GM18873 (cell line): Measurements from ENCODE around the gene SH2D3A.
"Not testable (repeated sequence)": the region's sequence is repeated elsewhere in the genome, so short reads cannot be mapped to it uniquely, and the experiment has no call there.

Experiments used
- ATAC-seq: cut with Tn5 transposase; IDR thresholded peaks from one replicate; pipeline ENCODE4 v1.9.1; 2021; ENCODE audit warnings: mild to moderate bottlenecking, moderate library complexity, moderate number of reproducible peaks; ENCODE audit not compliant: unreplicated experiment, low FRiP score

The SH2D3A gene

DNA sequence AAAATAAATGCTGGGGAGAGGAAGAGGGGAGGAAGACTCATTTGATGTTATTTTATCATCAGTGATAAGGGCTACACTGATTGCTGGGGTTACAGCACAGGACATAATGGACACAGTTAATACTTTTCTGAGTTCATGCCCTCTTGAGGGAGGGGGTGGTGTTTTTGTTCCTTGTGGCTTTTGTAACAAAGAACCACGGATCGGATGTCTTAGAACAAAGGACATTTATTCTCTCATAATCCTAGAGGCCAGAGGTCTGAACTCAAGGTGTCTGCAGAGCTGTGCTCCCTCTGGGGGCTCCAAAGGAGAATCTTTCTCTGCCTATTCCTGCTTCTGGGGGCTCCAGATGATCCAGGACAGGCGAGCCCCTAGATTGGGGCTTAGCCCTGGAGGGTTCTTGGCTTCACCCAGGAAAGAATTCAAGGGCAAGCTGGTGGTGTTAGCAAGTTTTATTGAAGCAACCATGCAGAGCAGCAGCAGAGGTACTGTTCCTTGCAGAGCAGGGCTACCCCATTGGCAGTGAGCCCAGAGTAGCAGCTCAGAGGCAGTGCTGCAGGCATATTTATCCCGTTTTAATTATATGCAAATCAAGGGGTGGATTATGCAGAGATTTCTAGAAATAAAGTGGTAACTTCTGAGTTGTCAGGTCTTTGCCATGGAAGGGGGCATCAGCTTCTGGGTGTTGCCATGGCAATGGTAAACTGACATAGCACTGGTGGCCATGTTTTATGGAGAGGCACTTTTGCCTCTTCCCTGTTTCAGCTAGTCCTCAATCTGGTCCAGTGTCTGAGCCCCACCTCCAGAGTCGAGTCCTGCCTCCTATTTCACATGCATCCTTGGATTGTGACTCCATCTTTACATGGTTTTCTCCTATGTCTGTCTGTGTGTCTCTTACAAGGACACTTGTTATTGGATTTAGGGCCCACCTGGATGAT is 23.2 kb upstream of the SH2D3A start:
- no peak for ATAC-seq

DNA sequence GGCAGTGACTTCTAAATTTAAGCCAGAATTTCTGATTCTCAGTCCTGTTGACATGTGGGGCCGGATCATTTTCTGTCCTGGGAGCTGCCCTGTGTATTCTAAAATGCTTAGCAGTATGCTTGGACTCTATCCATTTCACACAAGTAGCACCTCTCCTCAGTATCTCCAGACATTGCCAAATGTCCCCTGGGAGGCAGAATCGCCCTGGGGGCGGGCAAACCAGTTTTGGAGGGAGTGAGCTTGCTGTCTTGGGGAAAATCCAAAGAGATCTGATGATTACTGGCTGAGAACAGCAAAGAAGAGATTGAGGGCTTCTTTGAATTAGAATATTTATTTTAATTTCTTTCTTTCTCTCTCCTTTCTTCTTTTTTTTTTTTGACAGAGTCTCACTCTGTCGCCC is 21.7 kb upstream of the SH2D3A start:
- ATAC-seq: no peak

- ATAC-seq: no peak
Observed at GRCh38 chr19:6787393-6787792, 20.2 kb upstream of the SH2D3A start.

DNA sequence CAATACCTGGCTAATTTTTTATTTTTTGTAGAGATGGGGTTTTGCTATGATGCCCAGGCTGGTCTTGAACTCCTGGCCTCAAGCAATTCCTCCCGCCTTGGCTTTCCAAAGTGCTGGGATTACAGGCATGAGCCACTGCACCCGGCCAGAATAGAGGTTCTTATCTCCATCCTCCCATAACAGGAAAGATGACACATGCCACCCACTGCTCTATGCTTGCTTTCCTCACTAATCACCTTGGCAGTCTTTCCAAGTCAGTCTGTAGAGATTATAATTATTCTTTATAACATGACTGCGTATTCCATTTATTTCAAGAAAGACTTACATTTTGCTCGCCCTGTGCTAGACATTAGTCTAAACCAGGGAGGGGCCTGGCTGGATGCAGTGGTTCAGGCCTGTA is 12.0 kb upstream of the SH2D3A start:
- ATAC-seq: no peak

- ATAC-seq: no peak
Observed at GRCh38 chr19:6778386-6778785, 11.2 kb upstream of the SH2D3A start.

DNA sequence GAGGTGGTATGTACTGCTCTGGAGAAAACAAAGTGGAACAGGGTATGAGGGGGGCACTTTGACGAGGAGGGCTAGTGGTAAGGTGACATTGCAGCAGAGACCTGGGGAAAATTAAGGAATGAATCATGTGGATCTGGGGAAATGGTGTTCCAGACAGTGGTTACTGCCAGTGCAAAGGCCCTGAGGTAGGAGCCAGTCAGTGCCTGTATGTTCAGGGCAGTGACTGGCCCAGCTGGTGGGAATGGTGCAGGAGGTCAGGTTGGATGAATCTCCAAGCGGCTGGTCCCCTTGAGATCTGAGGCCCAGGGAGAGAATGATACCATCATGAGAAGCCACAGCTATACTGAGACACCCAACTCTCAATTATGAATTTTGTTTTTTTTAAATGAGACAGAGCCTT is 10.2 kb upstream of the SH2D3A start:
- no peak for ATAC-seq

DNA sequence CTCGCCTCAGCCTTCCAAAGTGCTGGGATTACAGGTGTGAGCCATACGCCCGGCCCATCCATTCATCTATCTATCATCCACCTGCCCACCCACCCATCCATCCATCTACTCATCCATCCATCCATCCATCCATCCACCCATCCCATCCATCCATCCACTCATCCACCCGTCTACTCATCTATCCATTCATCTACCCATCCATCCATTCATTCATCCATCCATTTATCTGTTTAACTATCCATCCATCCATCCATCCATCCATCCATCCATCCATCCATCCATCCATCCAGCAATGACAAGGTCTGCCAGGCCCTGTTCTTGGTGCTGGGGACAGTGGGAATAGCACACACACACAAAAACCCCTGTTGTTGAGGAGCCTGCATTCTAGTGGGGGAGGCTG is 9.8 kb upstream of the SH2D3A start:
- no peak for ATAC-seq

GRCh38 chr19:6776045-6776444 is 8.8 kb upstream of the SH2D3A start:
- not testable (repeated sequence) for ATAC-seq

DNA sequence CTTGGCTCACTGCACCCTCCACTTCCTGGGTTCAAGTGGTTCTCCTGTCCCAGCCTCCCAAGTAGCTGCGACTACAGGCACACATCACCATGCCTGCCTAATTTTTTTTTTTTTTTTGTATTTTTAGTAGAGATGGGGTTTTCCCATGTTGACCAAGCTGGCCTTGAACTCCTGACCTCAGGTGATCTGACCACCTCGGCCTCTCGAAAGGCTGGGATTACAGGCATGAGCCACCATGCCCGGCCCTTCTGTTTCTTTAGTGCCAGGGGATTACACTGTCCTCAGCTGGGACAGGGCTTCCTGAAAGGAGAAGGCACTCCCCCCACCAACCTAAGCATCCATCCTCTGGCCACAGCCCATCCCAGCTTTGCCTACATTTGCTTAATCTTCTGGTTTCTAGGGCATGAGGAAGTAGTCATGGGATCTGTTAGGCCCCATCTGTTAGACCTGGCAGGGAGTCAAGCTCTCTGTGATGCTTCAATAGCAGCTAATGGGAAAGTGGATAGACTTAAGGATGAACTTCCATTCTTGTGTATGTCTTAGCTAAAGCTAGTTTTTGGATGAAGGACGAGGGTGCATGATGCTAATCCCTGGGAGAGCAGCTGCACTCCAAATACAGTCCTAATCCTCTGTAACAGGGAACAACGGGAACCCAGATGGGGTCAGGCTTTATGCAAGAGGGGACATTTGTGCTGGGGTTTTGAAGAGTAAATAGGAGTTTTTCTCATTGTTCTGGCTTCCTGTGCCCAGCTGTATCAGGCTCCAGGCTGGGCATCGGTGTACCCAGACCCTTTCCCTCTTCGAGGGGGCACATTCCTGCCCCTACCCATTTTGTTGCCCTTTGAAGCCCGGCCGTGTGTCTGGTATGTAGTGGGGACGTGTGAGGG is 7.8 kb upstream of the SH2D3A start:
- no peak for ATAC-seq

DNA sequence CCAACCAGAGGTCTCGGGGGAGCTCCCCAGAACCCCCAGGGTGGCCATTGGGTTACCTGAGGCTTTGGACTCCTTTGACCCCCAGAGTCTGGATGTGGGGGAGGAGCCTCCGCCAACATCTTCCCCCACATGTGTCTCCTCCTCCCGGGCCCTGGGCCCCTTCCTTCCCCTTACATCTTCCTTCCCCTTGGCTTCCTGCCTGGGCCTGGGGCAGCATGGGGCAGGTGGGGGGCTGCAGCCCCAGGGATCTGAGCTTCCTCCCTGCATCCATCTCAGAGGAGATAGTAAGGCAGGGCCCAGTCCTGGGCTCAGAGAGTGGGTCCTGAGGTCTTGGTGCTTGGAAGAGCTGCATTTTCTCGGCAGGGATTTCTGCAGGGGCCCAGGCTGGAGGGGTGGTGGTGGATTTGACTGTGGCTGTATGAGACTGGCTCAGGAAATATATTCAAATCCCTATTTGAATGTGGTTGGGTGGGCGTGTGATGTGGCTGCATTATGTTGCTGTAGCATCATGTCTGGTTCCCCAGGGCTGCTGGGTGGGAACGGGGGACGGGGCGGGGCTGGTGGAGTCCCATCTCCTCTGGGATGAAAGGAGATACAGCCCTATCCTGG is 6.2 kb upstream of the SH2D3A start:
- peak; percentile 38 for ATAC-seq

- peak; percentile 11 for ATAC-seq
Observed at GRCh38 chr19:6772866-6773322, 5.7 kb upstream of the SH2D3A start.

- ATAC-seq: no peak
Observed at GRCh38 chr19:6772028-6772865, 5.0 kb upstream of the SH2D3A start, which contains the start of gene VAV1. TSS of gene VAV1 (plus strand) at chr19:6772708. CDS start at chr19:6772808, 100 bp downstream.

DNA sequence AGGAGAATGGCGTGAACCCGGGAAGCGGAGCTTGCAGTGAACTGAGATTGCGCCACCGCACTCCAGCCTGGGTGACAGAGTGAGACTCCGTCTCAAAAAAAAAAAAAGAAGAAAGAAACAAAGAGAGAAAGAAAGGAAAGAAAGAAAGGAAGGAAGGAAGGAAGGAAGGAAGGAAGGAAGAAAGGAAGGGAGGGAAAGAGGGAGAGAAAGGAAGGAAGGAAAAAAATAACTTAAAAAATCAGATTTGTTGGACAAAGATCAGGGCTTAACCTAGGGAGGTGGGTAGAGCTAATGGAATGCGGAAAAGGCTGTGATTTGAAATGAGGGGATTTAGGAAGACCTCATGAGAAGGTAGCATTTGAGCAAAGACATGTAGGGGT is 4.4 kb upstream of the SH2D3A start:
- not testable (repeated sequence) for ATAC-seq

DNA sequence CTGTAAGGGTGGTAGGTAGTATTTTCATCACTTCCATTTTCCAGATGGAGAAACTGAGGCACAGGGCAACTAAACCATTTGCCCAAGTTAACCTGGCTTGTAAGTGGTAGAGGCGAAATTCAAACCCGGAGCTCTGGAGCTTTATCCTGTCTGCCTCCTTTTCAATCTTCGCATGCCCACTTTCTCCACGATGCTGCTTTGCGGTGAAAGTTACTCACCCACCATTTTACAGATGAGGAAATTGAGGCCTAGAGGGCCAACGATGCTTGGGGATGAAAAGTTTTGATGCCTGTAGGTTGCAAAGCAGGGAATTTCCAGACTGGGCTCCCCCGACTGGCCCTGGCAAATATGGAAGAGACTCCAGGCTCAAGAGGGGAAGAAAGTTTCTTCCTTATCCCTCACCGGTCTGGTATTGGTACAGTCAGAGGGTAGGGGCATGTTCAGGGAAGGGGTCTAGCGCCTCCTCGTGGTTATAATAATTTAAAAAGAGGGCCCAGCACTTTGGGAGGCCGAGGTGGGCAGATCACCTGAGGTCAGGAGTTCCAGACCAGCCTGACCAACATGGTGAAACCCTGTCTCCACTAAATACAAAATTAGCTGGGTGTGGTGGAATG is 1.9 kb upstream of the SH2D3A start:
- no peak for ATAC-seq

GRCh38 chr19:6768236-6768785 is 1.1 kb upstream of the SH2D3A start:
- ATAC-seq: peak; percentile 0

DNA sequence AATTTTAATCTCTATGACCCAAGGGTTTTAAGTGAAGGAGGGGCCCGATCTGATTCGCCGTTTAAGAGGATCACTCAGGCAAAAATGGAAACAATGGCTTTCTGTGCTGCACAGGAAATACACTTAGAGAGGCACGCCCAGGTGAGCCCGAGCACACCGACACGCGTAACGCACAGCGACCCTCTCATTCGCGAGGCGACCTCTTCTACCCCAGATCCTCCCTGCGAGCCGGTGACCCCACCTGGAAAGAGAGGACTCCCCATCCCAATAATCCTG is 216 bp downstream of the SH2D3A start:
- no peak for ATAC-seq

- no peak for ATAC-seq
Observed at GRCh38 chr19:6766357-6767080, 716 bp downstream of the SH2D3A start.

DNA sequence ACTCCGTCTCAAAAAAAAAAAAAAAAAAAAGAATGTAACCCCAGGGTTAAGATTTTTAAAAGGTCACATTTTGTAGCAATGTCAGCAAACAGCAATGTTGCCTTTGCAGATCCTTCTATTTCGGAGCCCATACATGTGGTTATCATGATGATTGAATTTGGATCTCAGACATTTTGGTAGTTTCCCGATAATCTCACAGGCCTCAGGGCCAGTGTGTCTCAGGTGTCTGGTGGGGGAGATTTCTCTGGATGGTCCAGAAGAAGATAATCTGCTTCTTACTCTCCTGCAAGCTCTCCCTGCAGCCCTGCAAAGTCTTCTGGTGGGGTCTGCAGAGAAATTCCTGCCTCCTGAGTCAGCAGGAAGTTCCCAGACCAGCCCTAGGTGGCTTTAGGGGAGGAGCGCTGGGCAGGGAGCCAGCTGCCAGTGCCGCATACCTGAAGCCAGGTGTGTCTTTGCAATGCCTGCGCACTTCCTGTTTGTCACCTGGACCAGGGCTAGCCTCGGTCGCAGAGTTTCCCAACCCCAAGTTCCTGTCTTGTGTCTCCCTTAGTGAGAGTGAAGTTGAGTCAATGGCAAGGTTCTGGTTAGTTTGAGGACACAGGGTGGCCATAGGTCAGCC is 1.4 kb downstream of the SH2D3A start:
- no peak for ATAC-seq
